HG02884 (cell line): ENCODE data around the gene CAPRIN2.

Source experiments
- ATAC-seq: cut with Tn5 transposase; IDR thresholded peaks from one replicate; pipeline ENCODE4 v1.9.1; 2021; ENCODE audit warnings: mild to moderate bottlenecking, moderate library complexity; ENCODE audit not compliant: unreplicated experiment

CAPRIN2 gene

GRCh38 chr12:30707613-30708342 is 47.0 kb downstream of the CAPRIN2 start:
- ATAC-seq: no peak

GRCh38 chr12:30706476-30706875 is 48.3 kb downstream of the CAPRIN2 start:
- no peak for ATAC-seq

GRCh38 chr12:30701056-30701455 is 53.7 kb downstream of the CAPRIN2 start:
- no peak for ATAC-seq

- no peak for ATAC-seq
Measured at GRCh38 chr12:30700216-30700900, 54.4 kb downstream of the CAPRIN2 start.

- no peak for ATAC-seq
Measured at GRCh38 chr12:30698346-30698745, 56.4 kb downstream of the CAPRIN2 start.

GRCh38 chr12:30696943-30697342 is 57.8 kb downstream of the CAPRIN2 start:
- no peak for ATAC-seq

GRCh38 chr12:30696486-30696885 is 58.3 kb downstream of the CAPRIN2 start:
- ATAC-seq: no peak

- ATAC-seq: peak; percentile 40
Measured at GRCh38 chr12:30696103-30696408, 58.7 kb downstream of the CAPRIN2 start.

GRCh38 chr12:30695199-30696102 is 59.3 kb downstream of the CAPRIN2 start, which contains the start of gene IPO8:
Gene IPO8 (minus strand): TSS chr12:30695869. CDS start chr12:30695647, 222 bp downstream.
- peak; percentile 74 for ATAC-seq

- ATAC-seq: peak; percentile 34
Measured at GRCh38 chr12:30694412-30695198, 60.1 kb downstream of the CAPRIN2 start.

- no peak for ATAC-seq
Measured at GRCh38 chr12:30692470-30692869, 62.3 kb downstream of the CAPRIN2 start.

GRCh38 chr12:30691122-30691879 is 63.5 kb downstream of the CAPRIN2 start:
- no peak for ATAC-seq

- no peak for ATAC-seq
Measured at GRCh38 chr12:30687265-30687986, 67.3 kb downstream of the CAPRIN2 start.

- no peak for ATAC-seq
Measured at GRCh38 chr12:30679241-30679640, 75.5 kb downstream of the CAPRIN2 start.

- ATAC-seq: no peak
Measured at GRCh38 chr12:30678221-30678620, 76.5 kb downstream of the CAPRIN2 start.

- no peak for ATAC-seq
Measured at GRCh38 chr12:30661210-30661609, 93.5 kb downstream of the CAPRIN2 start.
